Karpas-422 (cell line): ENCODE data around the gene TMA7. TPM values are rescaled to one million over a fixed set of nuclear protein-coding genes. Genes with fewer than 3 reads are reported as not detected.

Experiments
- DNase-seq: peaks from one replicate; pipeline ENCODE4 v3.0.0-alpha.2; 2015
- H2AFZ ChIP-seq: fragments of 200-600 bp; sonication (generic); 2 replicates; pipeline ENCODE4 v1.6.1; 2014; ENCODE audit warnings: antibody characterized with exemption, low read length, mixed read lengths
- H3K27ac ChIP-seq: fragments of 200-600 bp; sonication (generic); 2 replicates; pipeline ENCODE4 v1.5.1; 2014; ENCODE audit warnings: mild to moderate bottlenecking, low read length, moderate library complexity
- H3K27me3 ChIP-seq: fragments of 200-600 bp; sonication (generic); 2 replicates; pipeline ENCODE4 v1.6.1; 2014; ENCODE audit warnings: low read length, mixed read lengths
- H3K36me3 ChIP-seq: fragments of 200-600 bp; sonication (generic); 2 replicates; pipeline ENCODE4 v1.6.1; 2014; ENCODE audit warnings: low read length, mixed read lengths; ENCODE audit not compliant: insufficient read depth
- H3K4me1 ChIP-seq: fragments of 200-600 bp; sonication (generic); 2 replicates; pipeline ENCODE4 v1.6.1; 2014; ENCODE audit warnings: mild to moderate bottlenecking, low read length, mixed read lengths
- H3K4me2 ChIP-seq: fragments of 200-600 bp; sonication (generic); 2 replicates; pipeline ENCODE4 v1.6.1; 2014; ENCODE audit warnings: low read length, low read depth, mild to moderate bottlenecking; ENCODE audit not compliant: poor library complexity, severe bottlenecking
- H3K4me3 ChIP-seq: fragments of 200-600 bp; sonication (generic); 2 replicates; pipeline ENCODE4 v1.5.1; 2014; ENCODE audit warnings: mild to moderate bottlenecking, antibody characterized with exemption, low read length, mixed read lengths
- H3K79me2 ChIP-seq: fragments of 200-600 bp; sonication (generic); 2 replicates; pipeline ENCODE4 v1.6.1; 2014; ENCODE audit warnings: mild to moderate bottlenecking, low read length, mixed read lengths
- H3K9ac ChIP-seq: fragments of 200-600 bp; sonication (generic); 2 replicates; pipeline ENCODE4 v1.6.0; 2014; ENCODE audit warnings: low read length
- H3K9me2 ChIP-seq: fragments of 200-600 bp; sonication (generic), shearing (Covaris generic); replicated peaks from 2 replicates; pipeline ENCODE4 v1.6.0; 2014; ENCODE audit warnings: mild to moderate bottlenecking, low read length, moderate library complexity; ENCODE audit not compliant: insufficient read depth
- H3K9me3 ChIP-seq: fragments of 300-700, 200-600 bp; sonication (generic); 2 replicates; pipeline ENCODE4 v1.6.1; 2014; ENCODE audit warnings: low read length, mixed read lengths
- H4K20me1 ChIP-seq: fragments of 200-600 bp; sonication (generic); 2 replicates; pipeline ENCODE4 v1.6.1; 2014; ENCODE audit warnings: mild to moderate bottlenecking, antibody characterized with exemption, low read length, low read depth; ENCODE audit not compliant: insufficient read depth
- total RNA-seq: library from RNA; depleted of rRNA; stranded (reverse); fragments of >200 nt; shearing (Covaris generic); gene quantifications from 2 replicates; pipeline ENCODE4 v1.2.3, GENCODE V29; 2014; ENCODE audit warnings: low replicate concordance

Gene TMA7
- total RNA-seq, 1 experiment from 2014 or later, result 300 TPM

DNA sequence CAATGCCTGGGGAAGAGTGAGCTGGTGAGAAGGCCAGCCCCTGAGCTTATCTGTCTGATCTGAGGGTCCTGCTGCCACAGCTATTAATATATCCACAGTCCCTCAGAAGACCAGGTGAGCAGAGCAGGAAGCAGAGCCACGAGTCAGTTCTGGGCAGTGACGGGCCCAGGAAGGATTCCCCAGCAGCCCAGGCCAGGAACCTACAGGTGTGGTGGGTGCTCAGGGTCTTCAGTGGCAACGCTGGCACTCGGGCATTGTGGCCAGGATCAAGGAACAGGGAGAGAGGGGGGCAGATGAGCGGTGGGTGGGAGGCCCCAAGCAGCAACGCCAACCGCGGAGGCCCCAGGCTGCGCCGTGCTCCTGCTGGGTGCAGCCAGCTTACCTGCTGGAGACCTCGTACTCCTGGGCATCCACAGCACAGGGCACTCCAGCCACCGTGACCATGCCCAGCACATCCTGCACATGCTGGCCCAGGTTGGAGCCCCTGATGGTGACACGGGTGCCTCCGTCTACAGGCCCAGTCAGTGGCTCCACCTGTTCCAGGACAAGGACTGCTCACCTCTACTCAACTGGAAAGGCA is 22.4 kb upstream of the TMA7 start:
- H3K9me2 ChIP-seq, result no peaks in the 10 kb centered on the region
- H3K9ac ChIP-seq, result no peak overlapping the region
- no peak overlapping the region for H3K4me3 ChIP-seq
- no peak for DNase-seq
- no peak overlapping the region for H2AFZ ChIP-seq
- H3K27ac ChIP-seq, result no peak overlapping the region
- H3K79me2 ChIP-seq, result no peaks in the 10 kb centered on the region; the same call in 1 of the 2 replicates
- no peak overlapping the region for H3K4me2 ChIP-seq
- H3K9me3 ChIP-seq, result no peaks in the 10 kb centered on the region
- H3K27me3 ChIP-seq, result no peaks in the 10 kb centered on the region
- H3K4me1 ChIP-seq, result no peaks in the 10 kb centered on the region
- H4K20me1 ChIP-seq, result no peaks in the 10 kb centered on the region
- H3K36me3 ChIP-seq, result no peaks in the 10 kb centered on the region; the same call in 1 of the 2 replicates

DNA sequence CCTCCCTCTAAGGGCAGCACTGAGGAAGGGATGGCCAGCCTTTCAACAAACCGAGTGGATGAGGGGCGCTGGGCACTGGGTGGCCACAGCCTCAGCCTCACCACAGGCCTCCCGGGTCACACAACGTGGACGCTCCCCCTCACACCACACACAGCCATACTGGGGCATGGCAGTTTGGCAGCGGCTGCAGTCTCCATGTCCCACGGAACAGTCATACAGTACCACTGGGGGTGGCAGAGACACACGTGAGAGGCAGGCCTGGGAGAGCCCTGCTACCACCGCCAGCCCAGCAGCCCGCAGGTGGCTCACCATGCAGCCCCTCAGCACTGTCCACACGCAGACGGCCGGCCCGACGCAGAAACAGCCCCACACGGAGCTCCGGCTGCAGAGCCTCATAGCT is 21.9 kb upstream of the TMA7 start:
- no peaks in the 10 kb centered on the region for H3K9me2 ChIP-seq

GRCh38 chr3:48418651-48419050 is 21.4 kb upstream of the TMA7 start:
- Histone ChIP-seq H3K9me3 (no peaks in the 10 kb centered on the region), H2AFZ (no peak overlapping the region), H3K27me3 (no peaks in the 10 kb centered on the region), H3K9me2 (no peaks in the 10 kb centered on the region), H3K4me1 (peaks cover 7% of the 10 kb centered on the region), H4K20me1 (no peaks in the 10 kb centered on the region), H3K4me3 (no peak overlapping the region), H3K36me3 (no peaks in the 10 kb centered on the region; the same call in 1 of the 2 replicates), H3K27ac (no peak overlapping the region), H3K9ac (no peak overlapping the region), H3K4me2 (no peak overlapping the region), H3K79me2 (peaks cover 5% of the 10 kb centered on the region; the same call in 1 of the 2 replicates)
- no peak for DNase-seq

More for the DNA sequence above, 21.9 kb upstream of the TMA7 start:
- DNase-seq, result no peak
- no peaks in the 10 kb centered on the region; the same call in 1 of the 2 replicates for H3K36me3 ChIP-seq
- H3K9ac ChIP-seq, result no peak overlapping the region
- no peaks in the 10 kb centered on the region for H4K20me1 ChIP-seq
- no peaks in the 10 kb centered on the region for H3K9me3 ChIP-seq
- no peak overlapping the region for H3K4me2 ChIP-seq
- H3K4me1 ChIP-seq, result peaks cover 4% of the 10 kb centered on the region
- H3K27ac ChIP-seq, result no peak overlapping the region
- H3K27me3 ChIP-seq, result no peaks in the 10 kb centered on the region
- H3K79me2 ChIP-seq, result peaks cover under 1% of the 10 kb centered on the region; the same call in 1 of the 2 replicates
- H3K4me3 ChIP-seq, result no peak overlapping the region
- H2AFZ ChIP-seq, result no peak overlapping the region

GRCh38 chr3:48419149-48419548 is 20.9 kb upstream of the TMA7 start:
- Histone ChIP-seq H2AFZ (no peak overlapping the region), H3K9me3 (no peaks in the 10 kb centered on the region), H3K36me3 (no peaks in the 10 kb centered on the region; the same call in 1 of the 2 replicates), H3K79me2 (peaks cover 10% of the 10 kb centered on the region; the same call in 1 of the 2 replicates), H3K9ac (no peak overlapping the region), H3K4me1 (peaks cover 7% of the 10 kb centered on the region), H3K4me2 (no peak overlapping the region), H3K9me2 (no peaks in the 10 kb centered on the region), H3K4me3 (no peak overlapping the region), H3K27ac (no peak overlapping the region), H3K27me3 (no peaks in the 10 kb centered on the region), H4K20me1 (no peaks in the 10 kb centered on the region)
- DNase-seq, result no peak

DNA sequence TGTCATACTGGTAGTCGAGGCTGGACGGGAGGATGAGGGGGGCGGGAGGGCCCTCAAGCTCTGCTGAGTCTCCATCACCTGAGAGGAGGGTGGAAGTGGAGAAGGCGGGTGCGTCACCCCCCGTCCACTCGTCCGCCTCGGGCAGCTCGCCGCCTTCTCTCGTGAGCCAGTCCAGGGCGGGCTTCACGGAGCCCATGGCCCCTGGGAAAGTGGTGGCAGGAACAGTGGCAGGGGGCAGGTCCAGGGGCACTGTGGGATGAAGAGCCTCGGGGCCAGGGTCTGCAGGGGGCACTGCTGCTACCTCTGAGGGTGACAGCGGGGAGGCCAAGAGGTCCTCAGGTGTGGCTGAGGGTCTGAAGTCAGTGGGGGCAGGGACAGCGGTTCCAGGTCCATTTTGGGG is 20.5 kb upstream of the TMA7 start:
- Histone ChIP-seq H3K4me1 (peaks cover 7% of the 10 kb centered on the region), H3K27me3 (no peaks in the 10 kb centered on the region), H2AFZ (no peak overlapping the region), H3K9ac (no peak overlapping the region), H4K20me1 (no peaks in the 10 kb centered on the region), H3K79me2 (peaks cover 12% of the 10 kb centered on the region; the same call in 1 of the 2 replicates), H3K9me3 (no peaks in the 10 kb centered on the region), H3K27ac (no peak overlapping the region), H3K4me2 (no peak overlapping the region), H3K9me2 (no peaks in the 10 kb centered on the region), H3K4me3 (no peak overlapping the region), H3K36me3 (no peaks in the 10 kb centered on the region; the same call in 1 of the 2 replicates)
- no peak for DNase-seq

DNA sequence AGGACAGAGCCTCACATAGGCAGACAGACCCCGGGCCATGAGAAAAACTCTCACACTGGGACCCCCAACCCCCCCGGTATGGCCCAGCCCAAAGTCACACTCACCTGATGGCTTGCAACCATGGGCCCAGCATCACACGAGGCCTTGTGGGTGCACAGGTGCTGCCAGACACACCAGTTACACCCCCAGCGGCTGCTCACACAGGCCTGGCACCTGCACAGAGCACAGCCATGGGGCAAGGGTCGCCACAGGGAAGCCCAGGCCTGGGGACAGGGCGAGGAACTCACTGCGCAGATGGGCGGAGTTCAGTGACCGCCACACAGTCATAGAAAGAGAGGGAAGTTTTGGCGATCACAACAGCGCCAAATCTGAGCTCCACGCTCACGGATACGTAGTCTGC is 19.5 kb upstream of the TMA7 start:
- Histone ChIP-seq H3K79me2 (peaks cover 22% of the 10 kb centered on the region), H4K20me1 (no peaks in the 10 kb centered on the region), H3K4me2 (no peak overlapping the region), H3K9ac (no peak overlapping the region), H3K9me3 (no peaks in the 10 kb centered on the region), H3K4me3 (no peak overlapping the region), H3K27ac (no peak overlapping the region), H3K36me3 (no peaks in the 10 kb centered on the region), H3K9me2 (no peaks in the 10 kb centered on the region), H3K27me3 (no peaks in the 10 kb centered on the region), H3K4me1 (peaks cover 7% of the 10 kb centered on the region), H2AFZ (no peak overlapping the region)
- DNase-seq, result no peak

- no peak for DNase-seq
- no peak overlapping the region for H3K27ac ChIP-seq
- no peaks in the 10 kb centered on the region for H3K36me3 ChIP-seq
- H3K27me3 ChIP-seq, result no peaks in the 10 kb centered on the region
- no peak overlapping the region for H2AFZ ChIP-seq
- H3K9me2 ChIP-seq, result no peaks in the 10 kb centered on the region
- H3K4me1 ChIP-seq, result peaks cover 23% of the 10 kb centered on the region
- peaks cover 39% of the 10 kb centered on the region for H3K79me2 ChIP-seq
- H3K9ac ChIP-seq, result no peak overlapping the region
- no peaks in the 10 kb centered on the region for H4K20me1 ChIP-seq
- no peaks in the 10 kb centered on the region for H3K9me3 ChIP-seq
- no peak overlapping the region for H3K4me2 ChIP-seq
- H3K4me3 ChIP-seq, result no peak overlapping the region
Measured at GRCh38 chr3:48422272-48422671, 17.8 kb upstream of the TMA7 start.

- H3K79me2 ChIP-seq, result peaks cover 43% of the 10 kb centered on the region
Measured at GRCh38 chr3:48422681-48423080, 17.4 kb upstream of the TMA7 start.

More at GRCh38 chr3:48422681-48423080, 17.4 kb upstream of the TMA7 start:
- no peaks in the 10 kb centered on the region for H3K36me3 ChIP-seq
- H3K4me2 ChIP-seq, result no peak overlapping the region
- H3K27ac ChIP-seq, result no peak overlapping the region
- no peaks in the 10 kb centered on the region for H4K20me1 ChIP-seq
- H2AFZ ChIP-seq, result no peak overlapping the region
- no peaks in the 10 kb centered on the region for H3K9me2 ChIP-seq
- H3K9ac ChIP-seq, result no peak overlapping the region
- H3K27me3 ChIP-seq, result no peaks in the 10 kb centered on the region
- no peak overlapping the region for H3K4me3 ChIP-seq
- H3K4me1 ChIP-seq, result peaks cover 27% of the 10 kb centered on the region
- no peaks in the 10 kb centered on the region for H3K9me3 ChIP-seq
- DNase-seq, result no peak
